ENCODE data around the gene CENPL.
A peak's percentile ranks its signal among the peaks of the same experiment; 100 is the strongest.
"Not testable (repeated sequence)": the region's sequence is repeated elsewhere in the genome, so short reads cannot be mapped to it uniquely, and the experiment has no call there.

The CENPL gene

DNA sequence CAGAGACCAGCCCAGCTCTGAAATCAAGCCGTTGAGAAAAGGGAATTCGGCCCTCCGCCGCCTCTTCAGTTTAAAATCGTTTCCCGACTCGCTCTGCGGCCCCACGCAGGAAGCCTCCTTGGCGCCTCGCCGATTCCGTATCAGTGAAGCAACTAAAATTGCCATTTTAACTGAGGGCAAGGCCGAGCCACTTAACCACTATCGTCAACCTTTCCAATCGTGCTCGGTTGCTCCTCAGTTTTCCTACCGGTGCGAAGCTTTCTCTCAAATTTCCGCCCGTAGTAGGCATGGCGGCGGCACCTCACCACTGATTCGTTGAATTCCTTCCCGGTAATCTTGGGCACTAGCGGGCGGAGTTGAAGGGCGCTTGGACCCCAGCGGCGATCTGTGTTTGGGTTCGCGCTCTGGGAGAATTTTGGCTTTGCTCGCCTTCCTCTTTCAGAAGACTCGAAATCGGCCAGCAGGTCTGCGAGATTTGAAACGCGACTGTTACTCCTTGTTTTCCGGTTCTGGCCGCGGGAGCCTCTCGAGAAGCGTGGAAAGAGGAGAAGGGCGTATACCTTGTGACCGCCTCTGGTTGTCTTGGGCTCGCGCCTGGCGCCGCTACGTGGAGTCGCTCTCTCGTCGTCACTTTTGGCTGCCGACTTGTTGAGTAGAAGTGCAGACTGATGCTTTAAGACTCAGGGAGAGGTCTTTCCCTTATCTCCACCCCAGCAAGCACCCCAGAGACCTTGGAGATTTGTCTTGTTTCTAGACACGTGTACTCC, at the start of gene CENPL, which contains the start of gene DARS2:
TSS of gene CENPL (minus strand) at position 569 of the 767 bp plus-strand sequence. CDS start 13,584 bp downstream, outside the sequence.
TSS of gene DARS2 (plus strand) at position 359 of the 767 bp plus-strand sequence. CDS start 557 bp downstream, outside the sequence.
- peak; percentile 86 for DNase-seq (ENCODE audit: low read depth)

DNA sequence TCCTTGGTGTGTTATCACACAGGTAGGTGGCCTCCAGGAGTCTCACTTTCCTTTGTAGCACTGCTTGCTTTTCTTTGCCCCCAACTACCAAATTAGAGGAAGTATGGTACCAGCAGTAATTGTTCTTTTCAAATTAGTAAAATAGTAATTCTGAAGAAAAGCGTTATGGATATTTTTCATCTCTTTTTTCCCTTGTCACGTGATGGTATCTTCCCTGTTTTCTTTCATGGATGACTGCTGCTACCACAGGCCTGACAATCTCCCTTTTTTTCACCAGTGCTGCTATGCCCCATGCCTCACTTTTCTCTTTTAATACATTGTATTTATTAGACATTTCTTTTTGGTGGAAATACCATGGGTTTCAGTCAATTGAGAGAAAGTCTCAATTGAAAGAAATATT, 46.8 kb upstream of the CENPL start:
- DNase-seq (ENCODE audit: low read depth): no peak

- no peak for DNase-seq (ENCODE audit: low read depth)
Measured at GRCh38 chr1:173871091-173871490, 46.4 kb upstream of the CENPL start.

DNA sequence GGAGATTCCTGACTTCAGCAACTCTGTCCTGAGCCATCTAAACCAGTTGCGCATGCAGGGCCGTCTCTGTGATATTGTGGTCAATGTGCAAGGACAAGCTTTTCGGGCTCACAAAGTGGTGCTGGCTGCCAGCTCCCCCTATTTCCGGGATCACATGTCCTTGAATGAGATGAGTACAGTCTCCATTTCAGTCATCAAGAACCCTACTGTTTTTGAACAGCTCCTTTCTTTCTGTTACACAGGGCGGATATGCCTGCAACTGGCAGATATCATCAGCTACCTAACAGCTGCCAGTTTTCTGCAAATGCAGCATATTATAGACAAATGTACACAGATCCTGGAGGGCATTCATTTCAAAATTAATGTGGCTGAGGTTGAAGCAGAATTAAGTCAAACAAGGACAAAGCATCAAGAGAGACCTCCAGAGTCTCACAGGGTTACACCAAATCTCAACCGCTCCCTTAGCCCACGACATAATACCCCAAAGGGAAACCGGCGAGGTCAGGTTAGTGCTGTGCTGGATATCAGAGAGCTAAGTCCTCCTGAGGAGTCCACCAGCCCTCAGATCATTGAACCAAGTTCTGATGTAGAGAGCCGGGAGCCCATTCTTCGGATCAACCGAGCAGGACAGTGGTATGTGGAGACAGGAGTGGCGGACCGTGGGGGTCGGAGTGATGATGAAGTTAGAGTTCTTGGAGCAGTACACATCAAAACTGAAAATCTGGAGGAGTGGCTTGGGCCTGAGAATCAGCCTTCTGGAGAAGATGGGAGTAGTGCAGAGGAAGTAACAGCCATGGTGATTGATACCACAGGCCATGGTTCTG, 45.8 kb upstream of the CENPL start:
- DNase-seq (ENCODE audit: low read depth): no peak

- no peak for DNase-seq (ENCODE audit: low read depth)
Measured at GRCh38 chr1:173869021-173869359, 44.3 kb upstream of the CENPL start.

DNA sequence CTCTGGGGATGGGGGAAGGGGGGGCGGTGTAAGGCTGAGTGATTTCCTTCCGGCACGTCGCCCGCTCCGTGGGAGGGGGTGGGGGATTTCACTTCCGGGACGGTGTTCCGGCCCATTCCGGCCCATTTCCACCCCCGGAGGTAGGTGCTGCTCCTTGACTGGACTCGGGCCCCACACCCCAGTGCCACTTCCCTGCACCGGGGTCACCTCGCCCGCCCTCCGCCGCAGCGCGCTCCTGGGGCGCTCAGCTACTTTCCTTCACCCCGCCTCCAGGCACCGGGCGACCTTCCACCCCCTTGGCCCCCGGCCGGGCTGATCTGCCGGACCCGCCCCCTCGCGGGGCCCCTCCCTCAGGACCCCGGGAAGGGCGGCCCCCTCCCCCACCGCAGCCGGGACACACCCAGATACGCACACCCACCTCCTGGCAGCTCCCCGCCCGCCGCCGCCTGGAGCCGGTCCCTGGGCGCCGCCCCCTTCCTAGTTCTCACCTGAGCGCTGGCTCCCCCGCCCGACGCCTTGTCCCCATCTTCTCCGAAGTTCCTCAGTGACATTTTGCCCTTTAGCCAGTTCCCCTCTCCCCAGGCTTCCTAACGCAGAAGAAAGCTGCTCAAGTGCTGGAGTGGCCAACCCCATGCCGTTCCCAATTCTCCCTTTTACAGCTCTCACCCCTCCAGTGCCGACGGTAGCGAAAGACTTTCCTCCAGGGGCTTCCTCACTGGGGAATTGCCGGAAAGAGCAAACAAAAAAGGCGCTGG, 43.8 kb upstream of the CENPL start, which contains the start of gene ZBTB37:
TSS of gene ZBTB37 (plus strand) at position 115 of the 755 bp plus-strand sequence. CDS start 1,846 bp downstream, outside the sequence.
- peak; percentile 90 for DNase-seq (ENCODE audit: low read depth)

DNA sequence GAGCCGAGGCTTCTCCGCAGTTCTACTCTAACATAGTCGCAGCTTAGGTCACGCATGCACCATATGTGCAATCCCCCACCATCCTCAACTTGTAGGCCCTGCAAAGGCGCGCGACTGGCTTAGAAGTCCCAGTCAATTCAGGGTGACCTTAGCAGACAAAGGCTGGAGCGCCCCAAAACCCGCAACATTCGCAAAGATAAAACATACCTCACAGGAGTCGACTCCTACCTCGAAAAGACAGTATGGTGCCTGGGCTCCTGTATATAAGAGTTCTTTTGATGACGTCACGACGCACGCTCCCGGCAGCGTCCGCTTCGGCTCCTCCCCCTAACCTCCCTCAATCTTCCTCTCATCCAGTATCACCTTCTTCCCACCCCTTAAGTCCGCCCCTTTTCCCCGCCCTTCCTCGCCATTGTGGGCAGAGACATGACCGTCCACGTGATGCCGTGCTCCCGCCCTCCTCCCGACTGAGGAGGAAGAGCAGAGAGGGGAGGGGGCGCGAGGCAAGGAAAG, 43.1 kb upstream of the CENPL start, which contains the start of gene GAS5:
TSS of gene GAS5 (minus strand) at position 237 of the 513 bp plus-strand sequence.
- peak; percentile 100 for DNase-seq (ENCODE audit: low read depth)

DNA sequence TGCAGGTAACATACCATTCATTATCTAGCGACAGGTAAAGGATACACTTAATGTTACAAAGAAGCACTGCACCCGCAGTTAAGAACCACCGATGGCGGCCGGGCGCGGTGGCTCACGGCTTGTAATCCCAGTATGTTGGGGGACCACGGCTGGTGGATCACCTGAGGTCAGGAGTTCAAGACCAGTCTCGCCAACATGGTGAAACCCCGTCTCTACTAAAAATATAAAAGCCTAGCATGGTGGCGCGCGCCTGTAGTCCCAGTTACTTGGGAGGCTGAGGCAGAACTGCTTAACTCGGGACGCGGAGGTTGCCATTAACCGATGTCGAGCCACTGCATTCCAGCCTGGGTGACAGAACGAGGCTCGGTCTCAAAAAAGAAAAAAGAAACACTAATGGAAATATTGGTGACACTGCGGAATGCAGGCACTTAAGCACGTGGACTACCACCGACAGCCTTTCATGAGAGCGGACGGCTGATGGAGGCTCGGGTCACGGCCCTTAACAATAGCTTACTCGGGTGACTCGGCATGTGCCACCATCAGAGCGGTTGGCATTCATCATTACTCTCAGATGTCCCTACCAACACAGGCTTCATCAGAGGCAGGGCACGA, 42.6 kb upstream of the CENPL start:
- peak; percentile 26 for DNase-seq (ENCODE audit: low read depth)

GRCh38 chr1:173866413-173867115, 41.9 kb upstream of the CENPL start:
- DNase-seq (ENCODE audit: low read depth): no peak

DNA sequence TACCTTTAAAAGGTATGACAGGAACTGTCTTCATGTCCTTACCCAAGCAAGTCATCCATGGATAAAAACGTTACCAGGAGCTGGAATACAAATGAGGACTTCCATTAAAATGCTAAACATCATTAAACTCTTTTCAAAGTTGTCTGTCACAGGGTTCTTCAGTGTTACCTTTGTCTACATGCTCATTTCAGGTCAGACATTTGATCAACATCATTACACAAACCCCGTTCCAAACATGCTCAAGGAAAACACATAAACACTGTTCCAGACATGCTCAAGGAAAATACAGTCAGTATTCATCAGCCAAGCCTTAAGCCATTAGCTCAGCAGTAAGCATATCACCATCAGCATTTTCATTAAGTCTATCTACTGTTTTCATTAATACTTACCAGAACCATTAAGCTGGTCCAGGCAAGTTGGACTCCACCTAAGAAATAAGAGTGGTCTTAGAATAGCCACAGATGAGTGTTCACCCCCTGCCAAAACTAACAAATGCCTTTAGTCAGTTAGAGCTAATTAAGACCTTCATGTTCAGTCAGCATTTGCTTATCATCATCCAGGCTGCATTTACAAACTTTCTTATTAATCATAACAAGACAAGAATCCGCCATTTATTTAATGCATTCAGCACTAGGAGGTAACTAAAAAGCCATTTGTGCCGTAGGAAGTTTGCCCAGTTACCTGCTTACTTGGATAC, 40.9 kb upstream of the CENPL start:
- no peak for DNase-seq (ENCODE audit: low read depth)

- DNase-seq (ENCODE audit: low read depth): no peak
Measured at GRCh38 chr1:173864179-173864867, 39.6 kb upstream of the CENPL start.

DNA sequence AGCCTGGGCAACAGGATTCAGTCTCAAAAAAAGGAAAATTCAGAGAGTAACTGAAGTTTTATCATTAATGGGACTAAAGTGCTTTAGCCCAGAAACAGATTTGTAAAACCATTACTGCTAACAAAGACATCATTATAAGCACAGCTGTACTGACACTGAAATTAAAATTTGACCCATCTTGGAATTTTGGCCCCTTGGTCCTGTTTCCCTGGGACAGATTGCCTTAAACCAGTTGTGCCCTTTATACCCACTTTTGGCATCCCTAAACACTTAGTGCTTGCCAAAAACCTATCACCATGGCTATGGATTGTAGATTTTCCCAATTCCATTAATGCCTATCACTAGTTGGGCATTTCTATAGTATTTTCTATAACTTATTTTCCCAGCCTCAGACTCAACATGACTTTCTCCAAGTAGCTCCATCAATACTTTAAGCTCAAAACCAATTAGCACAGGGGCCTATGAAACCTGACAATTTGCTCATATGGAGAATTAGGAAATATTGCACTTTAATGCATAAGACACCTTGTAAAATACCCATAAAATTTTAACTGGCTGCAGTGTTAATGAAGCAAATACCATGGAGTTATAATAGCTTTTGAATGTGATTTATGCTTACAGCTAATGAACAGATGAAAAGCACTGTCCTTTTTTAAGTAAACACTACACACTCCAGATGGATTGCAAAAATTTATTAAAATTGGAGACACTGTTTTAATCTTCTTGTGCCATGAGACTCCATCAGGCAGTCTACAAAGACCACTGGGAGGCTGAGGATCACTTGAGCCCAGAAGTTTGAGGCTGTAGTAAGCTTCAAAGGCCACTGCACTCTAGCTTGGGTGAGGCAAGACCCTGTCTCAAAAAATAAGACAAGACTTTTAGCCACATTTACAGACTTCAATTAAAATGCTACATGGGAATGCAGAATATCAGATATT, 38.8 kb upstream of the CENPL start:
- DNase-seq (ENCODE audit: low read depth): no peak

DNA sequence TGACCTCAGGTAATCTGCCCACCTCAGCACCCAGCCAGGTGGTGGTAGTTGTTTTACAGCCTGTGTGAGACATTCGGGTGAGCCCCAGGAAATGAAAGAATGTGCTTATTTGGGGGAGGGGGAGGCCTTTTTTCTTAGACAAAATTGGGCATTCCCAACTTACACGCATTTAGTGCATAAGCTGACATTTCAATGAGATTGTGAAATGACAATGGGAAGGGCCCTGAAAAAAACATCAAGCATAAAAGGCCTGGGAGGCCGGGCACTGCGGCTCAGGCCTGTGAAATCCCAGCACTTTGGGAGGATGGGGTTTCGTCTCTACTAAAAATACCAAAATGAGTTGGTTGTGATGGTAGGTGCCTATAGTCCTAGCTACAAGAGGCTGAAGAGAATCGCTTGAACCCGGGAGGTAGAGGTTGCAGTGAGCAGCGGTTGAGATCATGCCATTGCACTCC, 38.1 kb upstream of the CENPL start:
- DNase-seq (ENCODE audit: low read depth): no peak

DNA sequence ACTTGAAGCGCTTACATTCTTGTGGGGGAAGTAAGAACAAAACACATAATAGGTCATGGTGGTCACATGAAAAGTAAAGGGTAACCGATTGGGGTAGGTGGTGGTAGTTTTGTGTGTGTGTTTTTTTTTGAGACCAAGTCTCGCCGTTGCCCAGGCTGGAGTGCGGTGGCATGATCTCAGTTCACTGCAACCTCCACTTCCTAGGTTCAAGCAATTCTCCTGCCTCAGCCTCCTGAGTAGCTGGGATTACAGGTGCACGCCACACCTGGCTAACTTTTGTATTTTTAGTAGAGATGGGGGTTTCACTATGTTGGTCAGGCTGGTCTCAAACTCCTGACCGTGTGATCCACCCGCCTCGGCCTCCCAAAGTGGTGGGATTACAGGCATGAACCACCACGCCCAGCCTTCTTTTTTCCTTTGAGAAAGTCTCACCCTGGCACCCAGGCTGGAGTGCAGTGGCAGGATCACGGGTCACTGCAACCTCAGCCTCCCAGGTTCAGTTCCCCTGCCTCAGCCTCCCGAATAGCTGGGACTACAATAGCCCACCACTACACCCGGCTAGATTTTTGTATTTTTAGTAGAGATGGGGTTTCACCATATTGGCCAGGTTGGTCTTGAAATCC, 37.6 kb upstream of the CENPL start:
- DNase-seq (ENCODE audit: low read depth): peak; percentile 27

DNA sequence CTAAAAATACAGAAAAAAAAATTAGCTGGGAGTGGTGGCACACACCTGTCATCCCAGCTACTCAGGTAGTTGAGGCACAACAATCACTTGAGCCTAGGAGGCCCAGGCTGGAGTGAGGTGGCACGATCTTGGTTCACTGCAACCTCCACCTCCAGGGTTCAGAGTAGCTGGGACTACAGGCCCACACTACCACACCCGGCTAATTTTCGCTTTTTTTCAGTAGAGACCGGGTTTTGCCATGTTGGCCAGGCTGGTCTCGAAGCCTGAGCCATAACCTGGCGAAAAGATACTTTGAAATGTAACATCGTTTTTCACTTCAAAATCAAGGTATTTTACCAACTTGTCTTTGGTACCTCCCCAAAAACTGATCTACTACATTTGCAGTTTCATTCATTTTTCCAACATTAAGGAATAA, 37.1 kb upstream of the CENPL start:
- DNase-seq (ENCODE audit: low read depth): no peak

- no peak for DNase-seq (ENCODE audit: low read depth)
Measured at GRCh38 chr1:173860065-173860464, 35.4 kb upstream of the CENPL start.

GRCh38 chr1:173859547-173859946, 34.9 kb upstream of the CENPL start:
- DNase-seq (ENCODE audit: low read depth): not testable (repeated sequence)

DNA sequence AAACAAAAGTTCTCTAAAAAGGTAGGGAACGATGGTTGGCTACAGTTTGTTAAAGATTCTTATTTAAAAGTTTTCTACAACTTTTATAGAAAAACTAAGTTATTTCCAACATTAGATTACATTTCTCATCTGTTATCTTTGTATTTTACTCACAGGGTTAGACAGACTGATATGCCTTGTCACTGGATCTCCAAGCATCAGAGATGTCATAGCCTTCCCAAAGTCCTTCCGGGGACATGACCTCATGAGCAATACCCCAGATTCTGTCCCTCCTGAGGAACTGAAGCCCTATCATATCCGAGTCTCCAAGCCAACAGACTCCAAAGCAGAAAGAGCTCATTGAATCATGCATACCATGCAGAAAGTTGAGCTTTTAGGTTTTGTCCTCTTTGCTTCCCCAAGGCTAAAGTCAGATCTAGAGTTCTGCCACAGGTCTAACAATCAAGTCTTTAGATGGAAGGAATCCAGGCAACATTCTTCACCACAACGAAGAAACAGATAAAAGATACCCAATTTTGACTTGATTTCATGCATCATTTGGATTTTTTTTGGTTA, 32.8 kb upstream of the CENPL start:
- no peak for DNase-seq (ENCODE audit: low read depth)

Measured in activated T-cell treated with anti-CD3 and anti-CD28 coated beads for 24 hours (primary cell).